GM21447 (cell line): ENCODE measurements around the gene CLEC20A.

Experiments used
- ATAC-seq: cut with Tn5 transposase; IDR thresholded peaks from one replicate; pipeline ENCODE4 v1.9.1; 2021; ENCODE audit not compliant: unreplicated experiment

CLEC20A gene

GRCh38 chr1:178477841-178478240 is 18.9 kb downstream of the CLEC20A start:
- no peak for ATAC-seq

- ATAC-seq = no peak
These were observed 19.4 kb downstream of the CLEC20A start for GRCh38 chr1:178477373-178477772.

GRCh38 chr1:178472531-178472930 is 24.2 kb downstream of the CLEC20A start:
- no peak for ATAC-seq

- no peak for ATAC-seq
These were observed 26.3 kb downstream of the CLEC20A start for GRCh38 chr1:178470411-178470960.

- ATAC-seq = no peak
These were observed 28.9 kb downstream of the CLEC20A start for GRCh38 chr1:178467837-178468236.

- ATAC-seq = no peak
These were observed 31.8 kb downstream of the CLEC20A start for GRCh38 chr1:178465011-178465410.

- ATAC-seq = no peak
These were observed 32.2 kb downstream of the CLEC20A start for GRCh38 chr1:178464566-178464965.

GRCh38 chr1:178464141-178464540 is 32.6 kb downstream of the CLEC20A start:
- ATAC-seq = no peak

- ATAC-seq = no peak
These were observed 35.1 kb downstream of the CLEC20A start for GRCh38 chr1:178461701-178462100.

- ATAC-seq = no peak
These were observed 35.7 kb downstream of the CLEC20A start for GRCh38 chr1:178461104-178461503.

- no peak for ATAC-seq
These were observed 38.6 kb downstream of the CLEC20A start for GRCh38 chr1:178458203-178458602.

GRCh38 chr1:178457651-178458050 is 39.1 kb downstream of the CLEC20A start:
- ATAC-seq = no peak

- no peak for ATAC-seq
These were observed 40.3 kb downstream of the CLEC20A start for GRCh38 chr1:178456472-178456871.

- no peak for ATAC-seq
These were observed 44.8 kb downstream of the CLEC20A start for GRCh38 chr1:178452013-178452412.

- no peak for ATAC-seq
These were observed 45.2 kb downstream of the CLEC20A start for GRCh38 chr1:178451529-178451928.

- no peak for ATAC-seq
These were observed 45.9 kb downstream of the CLEC20A start for GRCh38 chr1:178450871-178451270.

- ATAC-seq = no peak
These were observed 53.8 kb downstream of the CLEC20A start for GRCh38 chr1:178442925-178443324.

GRCh38 chr1:178438432-178438831 is 58.3 kb downstream of the CLEC20A start:
- ATAC-seq = no peak

- no peak for ATAC-seq
These were observed 59.9 kb downstream of the CLEC20A start for GRCh38 chr1:178436899-178437298.

GRCh38 chr1:178434899-178435435 is 61.8 kb downstream of the CLEC20A start:
- no peak for ATAC-seq

- ATAC-seq = no peak
These were observed 62.4 kb downstream of the CLEC20A start for GRCh38 chr1:178434360-178434759.
